ENCODE data around the gene ASIP.
"Not testable (repeated sequence)": the region's sequence is repeated elsewhere in the genome, so short reads cannot be mapped to it uniquely, and the experiment has no call there.

The ASIP gene

DNA sequence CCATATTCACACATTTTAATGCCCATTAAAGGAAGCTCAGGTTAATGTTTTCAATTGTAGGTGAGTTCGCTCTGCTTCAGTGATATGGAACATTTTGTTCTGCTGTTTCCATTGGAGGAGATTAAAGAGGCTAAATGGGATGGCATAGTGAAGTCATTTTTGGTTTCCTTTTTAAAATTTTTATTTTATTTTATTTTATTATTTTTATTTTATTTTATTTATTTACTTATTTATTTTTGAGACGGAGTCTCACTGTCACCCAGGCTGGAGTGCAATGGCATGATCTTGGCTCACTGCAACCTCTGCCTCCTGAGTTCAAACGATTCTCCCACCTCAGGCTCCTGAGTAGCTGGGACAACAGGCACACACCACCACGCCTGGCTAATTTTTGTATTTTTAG, 792 bp downstream of the ASIP start:
- not testable (repeated sequence) for FAIRE-seq; DNase-seq (ENCODE audit: low spot score)

DNA sequence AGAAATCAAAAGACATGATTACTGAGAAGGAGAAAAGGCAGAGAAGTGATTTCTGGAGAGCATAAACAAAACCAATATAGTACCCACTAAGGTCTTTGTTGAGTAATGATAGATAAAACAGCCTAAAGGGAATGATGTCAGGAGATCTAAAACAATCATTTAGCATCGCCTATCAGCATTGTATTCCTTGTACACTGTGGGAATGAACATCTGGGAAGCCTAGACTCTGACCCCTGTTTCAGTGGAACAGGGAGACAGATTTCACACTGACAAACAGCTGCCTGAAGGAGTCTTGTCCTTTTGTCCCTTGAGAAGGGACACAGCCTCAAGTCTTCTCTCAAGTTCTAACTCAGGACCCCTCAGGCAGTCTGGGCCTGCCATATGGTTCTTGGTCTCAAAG, 1.7 kb downstream of the ASIP start:
- FAIRE-seq (no peak), DNase-seq (ENCODE audit: low spot score) (no peak)

DNA sequence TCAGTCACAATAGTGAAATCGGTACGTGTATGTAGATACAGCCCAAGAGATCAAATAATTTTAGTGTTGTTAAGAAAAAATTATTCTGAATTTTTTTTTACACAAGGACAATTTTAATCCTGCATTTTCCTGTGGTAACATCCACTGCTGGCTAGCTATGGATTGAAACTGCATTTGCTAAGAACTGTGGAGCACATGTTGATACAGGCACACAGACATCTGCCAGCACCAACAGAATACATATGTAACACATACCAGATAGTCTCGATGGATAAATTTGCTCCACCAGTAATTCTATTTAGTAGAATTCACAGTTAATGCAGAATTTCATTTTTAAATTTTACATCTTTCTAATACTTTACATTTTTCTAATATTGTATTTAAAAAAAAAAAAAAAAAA, 2.2 kb downstream of the ASIP start:
- DNase-seq (ENCODE audit: low spot score) (no peak), FAIRE-seq (no peak)

DNA sequence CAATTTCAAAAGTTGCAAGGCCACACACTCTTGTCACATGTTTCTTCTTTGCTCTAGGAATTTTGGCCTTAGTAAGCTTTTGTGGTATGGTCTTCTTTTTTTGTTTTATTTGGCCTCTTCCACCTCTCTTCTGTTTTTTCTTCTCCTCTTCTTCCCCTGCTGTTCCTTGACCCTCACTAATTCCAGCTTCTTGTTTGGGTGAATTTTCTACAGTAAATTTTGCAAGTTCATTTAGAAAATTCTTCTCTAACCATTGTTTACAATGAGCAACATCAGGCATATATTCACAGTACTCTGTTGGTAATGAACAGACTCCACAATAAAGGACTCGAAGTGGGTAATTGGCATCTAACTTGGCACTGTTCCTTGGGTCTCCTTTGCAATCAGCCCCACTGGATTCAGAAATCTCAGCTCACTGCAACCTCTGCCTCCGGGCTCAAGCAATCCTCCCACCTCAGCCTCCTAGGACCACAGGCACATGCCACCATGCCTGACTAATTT, 5.0 kb downstream of the ASIP start:
- FAIRE-seq (no peak), DNase-seq (ENCODE audit: low spot score) (no peak)

DNA sequence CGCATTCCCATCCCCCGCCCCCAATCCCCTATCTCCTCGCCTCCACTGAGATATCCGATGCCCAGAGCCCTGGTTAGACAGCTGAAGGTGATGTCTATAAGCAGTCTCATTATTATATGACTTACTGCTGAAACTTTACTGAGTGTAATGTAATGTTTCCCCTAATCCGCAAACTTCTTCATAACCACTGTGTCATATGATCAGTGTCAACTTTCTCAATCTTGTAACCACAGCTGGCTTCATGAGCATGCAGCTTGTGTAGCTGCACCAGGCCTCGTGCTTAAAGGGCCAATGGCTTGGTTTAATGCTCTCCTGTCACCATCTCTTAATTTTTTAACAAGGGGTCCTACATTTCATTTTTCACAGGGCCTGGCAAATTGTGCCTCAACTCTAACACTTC, 8.1 kb downstream of the ASIP start:
- DNase-seq (ENCODE audit: low spot score) = no peak
- no peak for FAIRE-seq

DNA sequence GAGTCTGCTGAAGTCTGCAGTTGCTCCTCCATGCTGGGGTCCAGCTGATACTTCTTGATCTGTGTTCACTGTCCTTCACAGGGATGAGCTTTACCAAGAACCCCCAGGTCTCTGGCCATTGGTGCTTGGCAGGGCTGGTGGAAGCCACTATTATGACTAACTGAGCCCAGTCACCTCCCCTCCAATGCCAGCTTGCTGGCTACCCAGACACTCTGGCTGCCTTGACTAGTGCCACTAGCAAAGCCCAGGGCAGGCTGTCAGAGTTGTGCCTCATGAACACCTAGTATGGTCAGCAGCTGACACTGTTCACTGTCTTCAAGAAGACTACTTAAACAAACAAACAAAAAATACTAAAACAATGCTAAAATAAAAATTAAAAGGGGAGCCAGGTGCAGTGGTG, 8.8 kb downstream of the ASIP start:
- FAIRE-seq = no peak
- no peak for DNase-seq (ENCODE audit: low spot score)

DNA sequence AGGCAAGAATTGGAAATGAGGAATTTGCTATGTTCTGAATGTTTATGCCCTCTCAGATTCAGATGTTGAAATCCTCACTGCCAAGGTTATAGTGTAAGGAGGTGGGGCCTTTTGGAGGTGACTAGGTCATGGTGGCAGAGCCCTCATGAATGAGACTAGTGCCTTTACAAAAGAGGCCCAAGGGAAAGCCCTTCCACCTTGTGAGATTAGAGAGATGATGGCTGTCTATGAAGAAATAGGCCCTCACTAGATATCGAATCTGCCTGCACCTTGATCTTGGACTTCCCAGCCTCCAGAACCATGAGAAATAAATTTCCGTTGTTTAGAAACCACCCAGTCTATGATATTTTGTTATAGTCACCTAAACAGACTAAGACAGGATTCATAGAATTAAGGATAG, 10.4 kb downstream of the ASIP start:
- no peak for DNase-seq (ENCODE audit: low spot score)
- FAIRE-seq = no peak

DNA sequence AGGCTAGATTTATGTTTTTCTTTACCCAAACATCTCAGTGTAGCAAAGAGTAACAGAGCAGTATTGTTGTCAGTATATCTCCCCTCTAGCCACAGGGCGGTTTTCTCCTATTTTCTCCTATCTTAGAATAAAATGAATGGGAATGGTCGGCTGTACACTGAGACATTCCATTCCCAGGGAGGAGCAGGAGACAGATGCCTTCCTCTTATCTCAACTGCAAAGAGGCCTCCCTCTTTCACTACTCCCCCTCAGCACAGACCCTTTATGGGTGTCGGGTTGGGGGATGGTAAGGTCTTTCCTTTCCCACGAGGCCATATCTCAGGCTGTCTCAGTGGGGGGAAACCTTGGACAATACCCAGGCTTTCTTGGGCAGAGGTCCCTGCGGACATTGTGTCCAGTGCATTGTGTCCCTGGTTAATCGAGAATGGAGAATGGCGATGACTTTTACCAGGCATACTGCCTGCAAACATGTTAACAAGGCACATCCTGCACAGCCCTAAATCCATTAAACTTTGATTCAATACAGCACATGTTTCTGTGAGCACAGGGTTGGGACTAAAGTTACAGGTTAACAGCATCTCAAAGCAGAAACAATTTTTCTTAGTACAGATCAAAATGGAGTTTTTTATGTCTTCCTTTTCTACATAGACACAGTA, 11.3 kb downstream of the ASIP start:
- not testable (repeated sequence) for DNase-seq (ENCODE audit: low spot score); FAIRE-seq

DNA sequence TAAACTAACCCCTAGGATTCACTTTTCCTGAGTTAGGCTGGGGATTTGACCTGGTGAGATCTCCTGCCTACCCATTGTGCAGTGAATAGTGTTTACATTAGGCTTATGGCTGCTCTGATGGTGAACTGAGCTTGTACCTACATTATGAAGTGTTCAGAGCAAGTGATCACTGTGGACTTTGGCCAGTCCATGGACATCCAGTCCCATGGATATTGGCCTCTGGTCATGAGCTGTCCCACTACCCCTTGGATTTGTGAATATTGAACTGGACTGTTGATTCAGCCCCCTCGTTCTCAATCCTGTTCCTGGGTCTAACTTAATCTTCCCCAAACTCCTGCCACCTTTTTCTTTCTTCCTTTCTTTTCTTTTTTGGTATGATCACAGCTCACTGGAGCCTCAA, 13.8 kb downstream of the ASIP start:
- FAIRE-seq = no peak

DNA sequence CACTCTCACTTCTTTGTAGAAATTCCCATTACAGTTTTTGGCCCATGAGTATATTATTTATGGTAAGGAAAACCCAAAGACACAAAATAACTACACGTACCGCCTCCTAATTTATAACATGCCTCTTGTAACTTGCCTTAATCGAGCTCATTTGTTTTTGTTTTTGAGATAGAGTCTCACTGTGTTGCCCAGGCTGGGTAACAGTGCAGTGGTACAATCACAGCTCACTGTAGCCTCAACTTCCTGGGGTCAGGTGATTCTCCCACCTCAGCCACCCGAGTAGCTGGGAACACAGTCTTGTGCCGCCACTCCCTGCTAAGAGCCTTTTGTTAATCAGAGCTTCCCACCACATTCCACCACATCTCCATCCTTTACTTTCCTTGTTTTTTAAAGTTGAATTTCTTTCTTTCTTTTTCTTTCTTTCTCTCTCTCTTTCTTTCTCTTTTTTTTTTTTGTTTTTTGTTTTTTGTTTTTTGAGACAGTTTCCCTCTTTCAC, 15.5 kb downstream of the ASIP start:
- FAIRE-seq = no peak
- DNase-seq (ENCODE audit: low spot score) = no peak

More for the DNA sequence above, 13.8 kb downstream of the ASIP start:
- no peak for DNase-seq (ENCODE audit: low spot score)

DNA sequence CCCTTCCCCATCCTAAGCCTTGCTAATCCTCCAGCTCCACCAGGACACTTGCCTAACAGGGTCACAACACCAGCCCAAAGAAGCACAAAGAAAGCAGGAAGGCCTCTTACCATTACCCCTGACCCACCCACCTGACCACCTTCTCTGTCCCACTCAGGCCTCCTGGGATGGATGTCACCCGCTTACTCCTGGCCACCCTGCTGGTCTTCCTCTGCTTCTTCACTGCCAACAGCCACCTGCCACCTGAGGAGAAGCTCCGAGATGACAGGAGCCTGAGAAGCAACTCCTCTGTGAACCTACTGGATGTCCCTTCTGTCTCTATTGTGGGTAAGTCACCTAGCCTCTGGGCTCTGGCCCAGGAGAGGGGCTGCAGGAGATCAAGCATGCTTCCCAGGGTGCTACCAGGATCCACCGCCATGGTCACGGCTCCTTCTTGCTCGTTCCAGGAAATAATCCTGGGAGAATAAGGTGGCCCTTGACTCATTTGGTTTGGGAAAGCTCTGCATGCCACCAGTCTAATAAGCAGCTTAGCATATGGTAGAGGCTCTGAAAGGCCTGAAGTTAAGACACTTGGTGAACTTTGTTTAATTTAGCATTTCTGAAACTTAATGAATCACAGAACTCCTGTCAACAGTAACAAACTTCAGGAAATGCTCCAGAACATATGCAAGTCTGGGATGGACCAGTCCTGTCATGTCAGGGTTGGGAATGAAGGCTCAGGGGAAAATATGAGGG, 19.2 kb downstream of the ASIP start:
- DNase-seq (ENCODE audit: low spot score) (no peak), FAIRE-seq (no peak)

DNA sequence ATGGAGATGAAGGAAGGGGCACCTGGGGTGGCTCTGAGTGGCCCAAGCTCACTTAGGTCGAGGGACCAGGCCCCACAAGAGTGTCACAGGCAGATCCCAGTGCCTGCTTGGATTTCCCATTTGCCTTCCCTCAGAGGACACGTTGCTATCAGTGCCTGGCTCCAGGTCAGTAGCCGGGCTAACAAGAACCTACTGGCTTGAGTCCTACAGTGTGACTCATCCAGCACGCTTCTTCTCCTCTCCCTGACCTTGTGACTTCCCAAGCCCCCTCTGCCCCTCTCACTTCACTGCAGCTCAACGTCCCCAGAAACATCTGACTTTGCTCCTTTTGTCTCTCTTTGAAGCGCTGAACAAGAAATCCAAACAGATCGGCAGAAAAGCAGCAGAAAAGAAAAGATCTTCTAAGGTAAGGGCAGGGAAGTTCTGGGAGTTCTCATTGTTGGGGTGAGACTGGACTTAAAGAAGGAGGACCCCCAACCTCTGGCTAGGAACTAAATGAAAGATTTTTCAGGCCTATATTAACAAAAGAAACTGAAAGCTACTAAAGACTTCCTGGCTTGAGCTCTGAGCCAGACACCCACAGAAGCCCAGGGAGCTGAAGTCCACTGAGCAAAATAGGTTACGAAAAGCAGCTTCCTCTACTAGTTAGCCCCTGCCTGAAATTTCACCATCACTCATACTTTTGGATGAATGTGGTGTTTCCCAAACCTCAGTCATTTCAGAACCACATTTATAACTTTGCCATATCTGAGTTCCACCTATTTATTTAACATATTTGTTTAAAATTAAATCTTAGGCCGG, 21.5 kb downstream of the ASIP start:
- DNase-seq (ENCODE audit: low spot score) = no peak
- no peak for FAIRE-seq

DNA sequence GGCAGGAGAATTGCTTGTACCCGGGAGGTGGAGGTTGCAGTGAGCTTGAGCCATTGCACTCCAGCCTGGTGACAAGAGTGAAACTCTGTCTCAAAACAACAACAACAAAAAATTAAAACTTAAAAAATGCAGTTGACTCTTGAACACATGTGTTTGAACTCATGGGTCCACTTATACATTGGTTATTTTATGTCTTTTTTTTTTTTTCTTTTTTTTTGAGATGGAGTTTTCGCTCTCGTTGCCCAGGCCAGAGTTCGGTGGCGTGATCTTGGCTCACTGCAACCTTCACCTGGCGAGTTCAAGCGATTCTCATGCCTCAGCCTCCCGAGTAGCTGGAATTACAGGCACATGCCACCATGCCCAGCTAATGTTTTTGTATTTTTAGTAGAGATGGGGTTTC, 22.2 kb downstream of the ASIP start:
- DNase-seq (ENCODE audit: low spot score); FAIRE-seq: not testable (repeated sequence)

DNA sequence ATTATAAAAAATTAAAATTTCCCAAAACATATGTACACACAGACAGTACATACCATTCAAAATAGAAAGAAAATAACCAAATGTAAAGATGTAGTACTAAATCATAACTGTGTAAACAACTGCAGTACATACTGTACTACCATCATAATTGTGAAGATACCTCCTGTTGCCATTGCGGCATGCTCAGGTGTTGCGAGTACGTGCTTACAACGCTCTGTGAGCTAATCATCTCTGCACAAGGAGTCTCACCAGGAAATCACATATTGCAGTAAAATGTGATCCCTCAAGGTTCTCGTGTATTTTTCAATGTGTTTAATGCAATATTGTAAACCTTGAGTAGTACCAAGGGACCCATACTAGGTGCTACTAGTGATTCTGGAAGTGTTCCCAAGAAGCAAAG, 22.9 kb downstream of the ASIP start:
- DNase-seq (ENCODE audit: low spot score) (no peak), FAIRE-seq (no peak)

DNA sequence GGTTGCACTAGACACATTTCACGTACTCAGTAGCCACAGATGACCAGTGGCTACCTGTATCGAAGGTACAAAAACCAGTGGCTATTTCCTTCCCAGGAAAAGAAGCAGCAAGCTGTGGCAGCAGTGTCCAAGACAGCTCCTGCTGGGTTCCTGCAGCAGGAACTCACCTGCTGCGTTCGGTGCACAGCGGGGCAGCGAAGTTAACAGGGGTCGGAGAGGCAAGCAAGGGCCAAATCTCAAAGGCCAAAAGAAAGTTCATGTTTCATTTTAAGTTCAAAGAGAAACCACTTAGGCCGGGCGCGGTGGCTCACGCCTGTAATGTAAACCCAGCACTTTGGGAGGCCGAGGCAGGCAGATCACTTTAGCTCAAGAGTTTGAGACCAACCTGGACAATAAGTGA, 26.9 kb downstream of the ASIP start:
- FAIRE-seq (no peak), DNase-seq (ENCODE audit: low spot score) (no peak)

DNA sequence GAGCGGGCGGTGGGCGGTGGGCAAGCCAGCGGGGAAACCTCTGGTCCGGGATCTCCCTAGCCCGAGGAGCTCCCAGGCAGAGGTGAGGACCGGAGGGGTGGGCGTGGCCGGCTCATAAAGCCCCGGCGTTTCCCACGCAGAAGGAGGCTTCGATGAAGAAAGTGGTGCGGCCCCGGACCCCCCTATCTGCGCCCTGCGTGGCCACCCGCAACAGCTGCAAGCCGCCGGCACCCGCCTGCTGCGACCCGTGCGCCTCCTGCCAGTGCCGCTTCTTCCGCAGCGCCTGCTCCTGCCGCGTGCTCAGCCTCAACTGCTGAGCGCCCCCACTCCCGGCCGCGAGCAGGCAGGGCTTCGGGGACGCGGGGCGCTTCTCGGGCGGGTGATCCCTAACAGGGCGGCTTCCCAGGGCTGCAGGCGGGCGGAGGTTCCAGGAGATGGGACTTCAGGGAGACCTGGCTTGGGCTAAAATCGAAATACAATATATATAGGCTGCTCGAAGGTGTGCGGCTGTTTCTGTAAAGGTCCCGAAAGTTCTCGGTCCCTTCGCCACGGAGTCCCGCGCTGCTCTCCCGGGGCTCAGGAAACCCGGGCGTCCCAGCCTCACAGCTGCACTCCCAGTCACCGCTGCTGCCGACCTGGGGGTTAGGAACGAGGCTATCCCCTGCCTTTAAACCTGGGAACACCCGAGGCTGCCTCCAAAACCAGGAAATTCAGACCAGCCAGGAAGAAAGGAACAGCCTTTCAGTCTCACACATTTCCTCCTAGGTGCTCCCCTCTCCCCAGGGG, 27.8 kb downstream of the ASIP start:
- no peak for FAIRE-seq

DNA sequence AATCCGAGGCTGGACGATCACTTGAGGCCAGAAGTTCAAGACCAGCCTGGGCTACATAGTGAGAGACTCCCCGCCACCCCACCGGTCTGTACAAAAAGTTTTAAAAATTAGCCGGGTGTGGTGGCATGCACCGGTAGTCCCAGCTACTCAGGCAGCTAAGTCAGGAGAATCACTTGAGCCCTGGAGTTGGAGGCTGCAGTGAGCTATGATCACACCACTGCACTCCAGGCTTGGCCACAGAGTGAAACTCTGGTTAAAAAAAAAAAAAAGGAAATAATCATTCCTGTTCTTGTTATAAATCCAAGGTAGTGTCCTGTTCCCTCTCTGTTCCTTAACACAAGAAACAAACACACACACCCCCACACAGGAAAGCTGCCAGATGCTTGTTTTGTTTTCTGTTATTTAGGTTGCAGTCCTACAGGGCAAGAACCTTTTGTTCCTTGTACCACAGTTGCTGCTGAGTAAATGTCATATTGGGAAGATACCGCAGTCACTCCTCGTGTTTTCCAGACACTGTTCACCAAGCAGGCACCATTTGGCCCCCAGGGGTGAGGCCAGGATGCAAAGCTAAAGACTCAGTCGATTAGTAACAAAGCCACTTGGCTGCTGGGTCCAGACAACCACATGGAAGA, 28.9 kb downstream of the ASIP start:
- FAIRE-seq (no peak), DNase-seq (ENCODE audit: low spot score) (no peak)

More for the DNA sequence above, 27.8 kb downstream of the ASIP start:
- DNase-seq (ENCODE audit: low spot score) = no peak

DNA sequence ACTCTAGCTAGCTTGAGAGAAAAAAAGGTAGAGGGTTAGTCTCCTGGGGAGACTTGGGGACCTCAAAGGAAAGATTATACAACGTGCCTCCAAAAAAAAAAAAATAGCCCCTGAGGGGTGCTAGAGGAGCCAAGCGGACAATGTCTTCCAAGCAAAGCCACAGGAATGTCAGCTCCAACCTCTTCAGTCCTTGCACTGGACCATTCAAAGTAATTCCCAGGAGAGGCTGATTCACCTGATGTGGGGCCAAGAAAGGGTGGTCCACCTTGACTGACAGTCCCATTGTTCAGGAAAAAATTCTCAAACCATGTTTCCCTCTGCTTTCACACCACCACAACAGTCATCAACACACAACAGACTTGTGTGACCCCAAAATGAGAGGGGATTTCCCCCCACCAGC, 30.7 kb downstream of the ASIP start:
- FAIRE-seq = no peak
- peak; percentile 62 for DNase-seq (ENCODE audit: low spot score)

DNA sequence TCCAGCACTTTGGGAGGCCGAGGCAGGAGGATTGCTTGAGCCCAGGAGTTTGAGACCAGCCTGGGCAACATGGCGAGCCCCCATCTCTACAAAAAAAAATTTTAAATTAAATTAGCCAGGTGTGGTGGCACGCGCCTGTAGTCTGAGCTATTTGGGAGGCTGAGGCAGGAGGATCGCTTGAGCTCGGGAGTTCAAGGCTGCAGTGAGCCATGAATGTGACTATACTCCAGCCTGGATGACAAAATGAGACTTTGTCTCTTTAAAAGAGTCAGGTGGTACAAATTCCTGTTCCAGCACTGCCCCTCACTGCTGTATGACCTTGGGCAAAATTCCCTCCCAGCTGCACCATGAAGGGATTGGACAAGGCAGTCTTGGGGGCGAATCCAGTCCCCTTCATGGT, 33.5 kb downstream of the ASIP start:
- DNase-seq (ENCODE audit: low spot score) (no peak), FAIRE-seq (no peak)

DNA sequence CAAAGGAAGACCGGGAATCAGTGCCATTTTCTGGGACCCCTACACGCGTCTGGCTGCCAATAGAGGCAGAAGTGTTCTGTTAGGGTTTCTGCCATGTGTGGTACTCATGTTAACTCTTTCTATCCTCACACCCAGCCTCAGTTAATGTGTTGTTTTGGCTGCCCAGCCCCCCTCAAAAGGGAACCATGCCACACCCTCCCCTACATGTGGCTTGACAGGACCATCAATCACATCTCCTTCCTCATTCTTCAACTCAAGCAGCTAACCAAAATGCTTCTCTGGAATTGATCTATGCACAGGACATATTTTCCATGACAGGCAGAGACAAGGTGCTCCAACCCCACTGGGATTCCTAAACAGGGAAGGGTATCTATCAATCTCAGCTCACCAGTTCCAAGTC, 40.0 kb downstream of the ASIP start:
- FAIRE-seq = no peak

DNA sequence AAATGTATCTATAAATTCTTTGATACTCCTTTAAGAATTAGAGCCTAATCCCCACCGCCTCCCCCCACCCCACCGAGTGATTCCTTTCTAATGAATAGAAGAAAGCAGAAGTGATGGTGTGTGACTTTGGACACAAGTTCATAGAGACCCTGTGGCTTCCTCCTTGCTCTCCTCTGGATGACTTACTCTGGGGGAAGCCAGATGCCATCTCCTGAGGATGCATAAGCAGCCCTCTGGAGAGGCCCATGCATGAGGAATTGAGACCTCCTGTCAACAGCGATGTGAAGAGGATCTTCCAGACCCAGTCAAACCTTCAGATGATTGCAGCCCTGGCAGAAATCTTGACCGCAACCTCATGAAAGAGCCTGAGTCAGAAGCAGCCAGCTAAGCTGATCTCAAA, 40.8 kb downstream of the ASIP start:
- no peak for FAIRE-seq
- no peak for DNase-seq (ENCODE audit: low spot score)

More for the DNA sequence above, 40.0 kb downstream of the ASIP start:
- DNase-seq (ENCODE audit: low spot score) = no peak

Data from urothelium cell line (cell line).